Common myeloid progenitor, CD34-positive (primary cell): ENCODE measurements around the gene WIPI1.

Source experiments
- CTCF ChIA-PET: fragments of 350-600 bp; sonication (Branson Sonifier 250); formaldehyde crosslinking; loops from one replicate; lab custom pipeline; 2021; ENCODE audit warnings: antibody characterized with exemption; lab: Charles Lee
- POLR2A ChIA-PET: fragments of 350-600 bp; sonication (Branson Sonifier 250); formaldehyde crosslinking; loops from one replicate; lab custom pipeline; 2021; ENCODE audit warnings: antibody characterized with exemption; lab: Charles Lee
- DNase-seq, 3 donors: peaks; one replicate each; pipeline versions ENCODE4 v3.0.0 to v3.0.0-alpha.2; 2013
- H3K27ac ChIP-seq, 2 experiments: 1 replicate in 1 of 2; 2 replicates in 1 of 2; pipeline ENCODE4 v1.7.0; 2013; ENCODE audit warnings: inconsistent platforms in 2 of 2, low read length in 2 of 2, mild to moderate bottlenecking in 2 of 2, low read depth in 1 of 2, moderate library complexity in 1 of 2; ENCODE audit not compliant: severe bottlenecking in 2 of 2, insufficient read depth in 1 of 2, poor library complexity in 1 of 2
- H3K27me3 ChIP-seq, 5 experiments: replicated peaks in 2 of 5; 1 replicate in 3 of 5; 2 replicates in 2 of 5; pipeline versions ENCODE4 v1.6.1 to v1.7.0; 2013; ENCODE audit warnings: low read length in 4 of 5, mild to moderate bottlenecking in 2 of 5, moderate library complexity in 2 of 5, inconsistent platforms in 1 of 5; ENCODE audit not compliant: insufficient read depth in 5 of 5, control insufficient read depth in 4 of 5
- H3K36me3 ChIP-seq, 4 experiments: 1 replicate in 2 of 4; 2 replicates in 2 of 4; pipeline versions ENCODE4 v1.6.1 to v1.7.0; 2013; ENCODE audit warnings: low read length in 3 of 4, control low read depth in 1 of 4, mild to moderate bottlenecking in 1 of 4; ENCODE audit not compliant: control insufficient read depth in 4 of 4, insufficient read depth in 4 of 4
- H3K4me1 ChIP-seq, 4 experiments: 1 replicate in 3 of 4; 2 replicates in 1 of 4; pipeline versions ENCODE4 v1.6.1 to v1.7.1; 2013; ENCODE audit warnings: low read length in 3 of 4, mild to moderate bottlenecking in 3 of 4, control low read depth in 1 of 4, inconsistent platforms in 1 of 4, moderate library complexity in 1 of 4; ENCODE audit not compliant: control insufficient read depth in 4 of 4, insufficient read depth in 4 of 4; ENCODE audit errors: control extremely low read depth in 1 of 4
- H3K4me3 ChIP-seq, 7 experiments: 1 replicate in 4 of 7; 2 replicates in 3 of 7; pipeline versions ENCODE4 v1.5.1 to v1.7.0; 2013; ENCODE audit warnings: mild to moderate bottlenecking in 7 of 7, low read length in 6 of 7, moderate library complexity in 6 of 7, inconsistent platforms in 2 of 7, low read depth in 2 of 7, control low read depth in 1 of 7; ENCODE audit not compliant: insufficient read depth in 4 of 7, control insufficient read depth in 1 of 7; ENCODE audit errors: extremely low read depth in 1 of 7
- H3K9me3 ChIP-seq, 5 experiments: 1 replicate in 4 of 5; 2 replicates in 1 of 5; pipeline versions ENCODE4 v1.6.1 to v1.7.1; 2013; ENCODE audit warnings: low read length in 4 of 5, mild to moderate bottlenecking in 2 of 5, inconsistent platforms in 1 of 5, low read depth in 1 of 5, moderate library complexity in 1 of 5; ENCODE audit not compliant: control insufficient read depth in 4 of 5, insufficient read depth in 2 of 5; ENCODE audit errors: control extremely low read depth in 1 of 5
- WGBS: methylation state at CpG from one replicate; pipeline ENCODE4 v1.1.5; 2013; ENCODE audit not compliant: insufficient coverage; 5-methylcytosine and 5-hydroxymethylcytosine counted together

WIPI1 gene

GRCh38 chr17:68443972-68444464 lies 13.3 kb downstream of the WIPI1 start:
- Histone ChIP-seq H3K27me3 (no peaks in the 10 kb centered on the region), H3K36me3 (peaks cover 0 to 4% (median 0%) of the 10 kb centered on the region in 4 experiments), H3K9me3 (no peaks in the 10 kb centered on the region), H3K4me1 (peaks cover 15 to 34% (median 27%) of the 10 kb centered on the region in 4 experiments), H3K27ac (no peak overlapping the region), H3K4me3 (no peak overlapping the region)
- DNase-seq, result no peak
- ChIA-PET CTCF (interaction anchor here (1.0 to 1.7 kb wide), 3 partner anchors 11 to 244 kb away, joined by 3 to 6 read pairs (median 5); no protein-coding TSS in a partner anchor), POLR2A (no interaction called here)
- WGBS, result 100% methylated on average over 4 of the region's 11 CpGs

- ChIA-PET CTCF (interaction anchor here (1.2 to 4.1 kb wide), 10 partner anchors 9 to 268 kb away, joined by 4 to 17 read pairs (median 6); partner anchors contain the start of gene WIPI1), POLR2A (interaction anchor here (0.6 to 2.4 kb wide), 5 partner anchors 12 to 228 kb away, joined by 3 to 12 read pairs (median 3); partner anchors contain the start of gene WIPI1)
- Histone ChIP-seq H3K4me3 (peak overlapping the region in 1 of 7 experiments; percentile 25), H3K27ac (no peak overlapping the region), H3K27me3 (no peaks in the 10 kb centered on the region), H3K4me1 (peaks cover 37 to 57% (median 47%) of the 10 kb centered on the region in 4 experiments), H3K9me3 (no peaks in the 10 kb centered on the region), H3K36me3 (no peaks in the 10 kb centered on the region)
- WGBS, result 58% methylated on average over 11 of the region's 14 CpGs
- peak; percentile 50 to 92 (median 84) for DNase-seq
Measured at GRCh38 chr17:68441070-68441770, 16.1 kb downstream of the WIPI1 start.

- Histone ChIP-seq H3K27ac (no peak overlapping the region), H3K9me3 (no peaks in the 10 kb centered on the region), H3K4me3 (peak overlapping the region in 1 of 7 experiments; percentile 25), H3K4me1 (peaks cover 40 to 61% (median 50%) of the 10 kb centered on the region in 4 experiments), H3K36me3 (peaks cover 0 to 1% (median 0%) of the 10 kb centered on the region in 4 experiments), H3K27me3 (no peaks in the 10 kb centered on the region)
- POLR2A ChIA-PET, result interaction anchor here (0.6 to 2.4 kb wide), 4 partner anchors 13 to 227 kb away, joined by 3 to 12 read pairs (median 4); partner anchors contain the start of gene WIPI1
- CTCF ChIA-PET, result interaction anchor here (1.2 to 4.1 kb wide), 7 partner anchors 10 to 268 kb away, joined by 4 to 17 read pairs (median 7); no protein-coding TSS in a partner anchor
- no CpG with 5 or more reads among the region's 2 CpGs for WGBS
- DNase-seq, result no peak
Measured at GRCh38 chr17:68440526-68440925, 16.8 kb downstream of the WIPI1 start.

GRCh38 chr17:68439656-68440290 lies 17.5 kb downstream of the WIPI1 start:
- POLR2A ChIA-PET, result interaction anchor here (1.0 to 2.4 kb wide), 2 partner anchors 17 to 22 kb away, joined by 3 to 12 read pairs; partner anchors contain the start of gene WIPI1
- Histone ChIP-seq H3K9me3 (no peaks in the 10 kb centered on the region), H3K27me3 (no peaks in the 10 kb centered on the region), H3K36me3 (peaks cover 0 to 5% (median 0%) of the 10 kb centered on the region in 4 experiments), H3K4me3 (no peak overlapping the region), H3K4me1 (peaks cover 40 to 61% (median 50%) of the 10 kb centered on the region in 4 experiments), H3K27ac (no peak overlapping the region)
- 75% methylated on average over 5 of the region's 8 CpGs for WGBS
- DNase-seq, result peak in 1 of 3 donors; percentile 19
- CTCF ChIA-PET, result interaction anchor here (0.6 to 4.6 kb wide), 10 partner anchors 11 to 239 kb away, joined by 3 to 17 read pairs (median 6); no protein-coding TSS in a partner anchor

- Histone ChIP-seq H3K27ac (peak overlapping the region; percentile 13 to 62), H3K4me3 (peak overlapping the region in 5 of 7 experiments; percentile 17 to 57 (median 47)), H3K4me1 (peaks cover 40 to 61% (median 50%) of the 10 kb centered on the region in 4 experiments), H3K9me3 (no peaks in the 10 kb centered on the region), H3K27me3 (no peaks in the 10 kb centered on the region), H3K36me3 (peaks cover 0 to 8% (median under 1%) of the 10 kb centered on the region in 4 experiments)
- peak; percentile 72 to 94 (median 88) for DNase-seq
- ChIA-PET CTCF (interaction anchor here (1.1 to 4.6 kb wide), 9 partner anchors 9 to 175 kb away, joined by 3 to 15 read pairs (median 5); no protein-coding TSS in a partner anchor), POLR2A (interaction anchor here (1.2 kb wide), 1 partner anchor 19 kb away, joined by 8 read pairs; the partner anchor contains the start of gene WIPI1)
- WGBS, result 66% methylated on average over 10 of the region's 14 CpGs
Measured at GRCh38 chr17:68437979-68438822, 19.1 kb downstream of the WIPI1 start.
